ENCODE data around the gene SETD3. TPM values are rescaled to one million over a fixed set of nuclear protein-coding genes. Genes with fewer than 3 reads are reported as not detected.

SETD3 gene
- total RNA-seq, 1 donor from 2014 or later = 47.7 TPM

- Mint-ChIP-seq H3K36me3 (peaks cover 2% of the 10 kb centered on the region), H3K27me3 (ENCODE audit: low read depth) (no peaks in the 10 kb centered on the region), H3K27ac (no peak overlapping the region), H3K9me3 (no peaks in the 10 kb centered on the region), H3K4me3 (no peak overlapping the region), H3K4me1 (peaks cover 1% of the 10 kb centered on the region)
- no peak for TF ChIP-seq CTCF (IDR thresholded peaks at IDR 0.05; ENCODE audit: unreplicated experiment)
- DNase-seq (ENCODE audit: low spot score in 2 of 2, unreplicated experiment in 2 of 2) = no peak
Observed at GRCh38 chr14:99391671-99392070, 89.0 kb downstream of the SETD3 start.

GRCh38 chr14:99389174-99389826 lies 91.4 kb downstream of the SETD3 start:
- TF ChIP-seq CTCF (IDR thresholded peaks at IDR 0.05; ENCODE audit: unreplicated experiment) = peak; percentile 77
- Mint-ChIP-seq H3K27ac (no peak overlapping the region), H3K9me3 (peaks cover 13% of the 10 kb centered on the region), H3K4me1 (peaks cover 1% of the 10 kb centered on the region), H3K27me3 (ENCODE audit: low read depth) (peaks cover 1% of the 10 kb centered on the region), H3K36me3 (no peaks in the 10 kb centered on the region), H3K4me3 (no peak overlapping the region)
- DNase-seq (ENCODE audit: low spot score in 2 of 2, unreplicated experiment in 2 of 2) = peak in 1 of 2 experiments; percentile 57

- H3K4me1 Mint-ChIP-seq = peaks cover 1% of the 10 kb centered on the region
- H3K27ac Mint-ChIP-seq = no peak overlapping the region
- peaks cover 13% of the 10 kb centered on the region for H3K9me3 Mint-ChIP-seq
- no peak for DNase-seq (ENCODE audit: low spot score in 2 of 2, unreplicated experiment in 2 of 2)
- peaks cover 1% of the 10 kb centered on the region for H3K27me3 Mint-ChIP-seq (ENCODE audit: low read depth)
- no peak for TF ChIP-seq CTCF (IDR thresholded peaks at IDR 0.05; ENCODE audit: unreplicated experiment)
- H3K4me3 Mint-ChIP-seq = no peak overlapping the region
- H3K36me3 Mint-ChIP-seq = no peaks in the 10 kb centered on the region
Observed at GRCh38 chr14:99388286-99388685, 92.4 kb downstream of the SETD3 start.

- H3K27ac Mint-ChIP-seq = no peak overlapping the region
- no peak for DNase-seq (ENCODE audit: low spot score in 2 of 2, unreplicated experiment in 2 of 2)
- no peak overlapping the region for H3K4me3 Mint-ChIP-seq
- no peaks in the 10 kb centered on the region for H3K4me1 Mint-ChIP-seq
- TF ChIP-seq CTCF (IDR thresholded peaks at IDR 0.05; ENCODE audit: unreplicated experiment) = no peak
- H3K27me3 Mint-ChIP-seq (ENCODE audit: low read depth) = peaks cover 1% of the 10 kb centered on the region
- H3K36me3 Mint-ChIP-seq = no peaks in the 10 kb centered on the region
- H3K9me3 Mint-ChIP-seq = peaks cover 13% of the 10 kb centered on the region
Observed at GRCh38 chr14:99387880-99388279, 92.8 kb downstream of the SETD3 start.

- H3K27me3 Mint-ChIP-seq (ENCODE audit: low read depth) = peaks cover 1% of the 10 kb centered on the region
- H3K4me1 Mint-ChIP-seq = peaks cover 8% of the 10 kb centered on the region
- H3K36me3 Mint-ChIP-seq = no peaks in the 10 kb centered on the region
- DNase-seq (ENCODE audit: low spot score in 2 of 2, unreplicated experiment in 2 of 2) = no peak
- no peak for TF ChIP-seq CTCF (IDR thresholded peaks at IDR 0.05; ENCODE audit: unreplicated experiment)
- no peak overlapping the region for H3K27ac Mint-ChIP-seq
- no peak overlapping the region for H3K4me3 Mint-ChIP-seq
- peaks cover 13% of the 10 kb centered on the region for H3K9me3 Mint-ChIP-seq
Observed at GRCh38 chr14:99384450-99385417, 95.9 kb downstream of the SETD3 start.

Measured in mesothelial cell of epicardium (in vitro differentiated cells).